Measurements from ENCODE around the gene RFX1.
"Not testable (repeated sequence)": the region's sequence is repeated elsewhere in the genome, so short reads cannot be mapped to it uniquely, and the experiment has no call there.

Gene RFX1

DNA sequence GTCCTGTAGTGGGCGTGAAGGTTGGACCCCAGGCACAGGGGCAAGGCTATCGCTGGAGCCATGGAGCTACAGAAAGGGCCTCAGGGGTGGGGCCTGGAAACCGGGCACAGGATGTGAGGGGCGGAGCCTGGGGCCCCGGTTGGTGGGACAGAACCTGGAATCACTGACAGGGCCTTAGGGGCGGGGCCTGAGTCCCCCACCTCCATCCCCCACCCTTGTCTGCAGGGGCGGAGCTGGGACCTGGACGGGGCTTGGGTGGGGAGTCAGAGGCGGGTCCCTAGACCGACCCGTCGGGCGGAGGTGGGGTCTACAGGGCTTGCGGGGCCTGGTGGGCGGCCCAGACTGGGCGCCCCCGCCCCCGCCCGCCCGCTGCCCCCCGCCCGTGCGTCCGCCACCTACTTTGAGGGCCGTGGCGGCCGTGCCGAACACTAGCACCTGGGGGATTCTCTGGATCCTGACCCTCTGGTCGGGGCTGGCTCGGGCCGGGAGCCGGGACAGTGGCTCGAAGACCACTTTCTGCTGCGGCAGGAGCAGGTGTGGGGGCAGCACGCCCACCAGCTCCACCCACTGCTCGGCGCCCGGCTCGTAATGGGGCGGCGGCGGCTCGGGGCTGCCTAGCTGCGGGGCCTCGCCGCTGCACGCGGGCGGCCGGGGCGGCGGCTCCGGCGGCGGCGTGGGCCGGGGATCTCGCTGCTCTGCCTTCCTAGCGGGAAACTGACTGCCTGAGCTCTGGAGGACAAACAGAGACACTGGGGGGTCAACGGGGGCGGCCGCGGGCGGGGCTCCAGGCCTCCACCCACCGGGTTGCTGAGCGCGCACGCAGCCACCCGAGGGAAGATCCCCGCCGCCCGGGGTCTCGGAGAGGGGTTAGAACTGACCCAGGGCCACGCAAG, 27.5 kb downstream of the RFX1 start:
- DNase-seq = peak; percentile 46 to 55

DNA sequence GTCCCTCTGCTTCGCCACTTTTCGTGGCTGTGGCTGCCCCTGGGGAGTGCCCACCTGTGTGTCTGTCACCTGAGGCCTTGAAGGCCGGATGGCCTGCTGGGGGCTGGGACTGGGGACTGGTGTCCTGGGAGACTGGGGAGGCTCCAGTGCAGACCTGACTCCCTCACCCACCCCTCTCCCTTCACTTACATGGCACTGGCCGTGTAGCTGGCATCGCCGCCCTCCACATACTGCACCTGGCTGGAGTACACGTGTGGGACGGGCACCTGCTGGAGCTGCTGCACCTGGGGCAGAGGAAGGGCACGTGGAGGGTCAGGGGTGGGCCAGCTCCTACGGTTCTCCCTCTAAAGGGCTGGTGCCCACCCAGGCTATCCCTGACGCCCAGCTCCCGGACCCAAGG, 28.3 kb downstream of the RFX1 start:
- DNase-seq = no peak

- DNase-seq = no peak
Observed at GRCh38 chr19:13976446-13976845, 29.7 kb downstream of the RFX1 start.

- DNase-seq = no peak
Observed at GRCh38 chr19:13975870-13976269, 30.2 kb downstream of the RFX1 start.

DNA sequence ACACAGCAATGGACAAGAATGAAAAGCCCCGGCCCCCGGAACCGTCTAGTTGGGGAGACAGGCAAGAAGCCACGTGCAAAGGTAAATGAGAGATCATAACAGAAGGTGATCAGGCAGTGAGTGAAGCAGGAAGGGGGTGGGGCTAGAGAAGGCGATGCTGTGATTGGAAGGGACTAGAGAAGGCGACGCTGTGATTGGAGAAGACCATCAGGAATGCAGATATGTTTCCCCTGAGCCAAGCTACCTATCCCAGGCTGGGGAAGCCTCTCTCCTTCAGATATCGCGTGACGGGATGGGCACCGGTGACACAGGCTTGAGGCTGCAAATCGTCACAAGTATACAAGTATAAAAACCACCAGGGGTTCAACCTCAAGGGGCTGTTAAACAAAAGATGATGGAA, 32.0 kb downstream of the RFX1 start:
- DNase-seq = no peak

DNA sequence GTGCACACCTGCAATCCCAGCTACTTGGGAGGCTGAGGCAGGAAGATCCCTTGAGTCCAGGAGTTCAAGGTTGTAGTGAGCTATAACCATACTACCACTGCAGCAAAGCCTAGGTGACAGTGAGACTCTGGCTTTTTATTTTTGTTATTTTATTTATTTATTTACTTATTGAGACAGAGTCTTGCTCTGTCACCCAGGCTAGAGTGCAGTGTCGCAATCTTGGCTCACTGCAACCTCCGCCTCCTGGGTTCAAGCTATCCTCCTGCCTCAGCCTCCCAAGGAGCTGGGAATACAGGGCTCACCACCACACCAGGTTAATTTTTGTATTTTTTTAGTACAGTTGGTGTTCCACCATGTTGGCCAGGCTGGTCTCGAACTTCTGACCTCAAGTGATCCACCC, 32.6 kb downstream of the RFX1 start:
- DNase-seq = not testable (repeated sequence)

DNA sequence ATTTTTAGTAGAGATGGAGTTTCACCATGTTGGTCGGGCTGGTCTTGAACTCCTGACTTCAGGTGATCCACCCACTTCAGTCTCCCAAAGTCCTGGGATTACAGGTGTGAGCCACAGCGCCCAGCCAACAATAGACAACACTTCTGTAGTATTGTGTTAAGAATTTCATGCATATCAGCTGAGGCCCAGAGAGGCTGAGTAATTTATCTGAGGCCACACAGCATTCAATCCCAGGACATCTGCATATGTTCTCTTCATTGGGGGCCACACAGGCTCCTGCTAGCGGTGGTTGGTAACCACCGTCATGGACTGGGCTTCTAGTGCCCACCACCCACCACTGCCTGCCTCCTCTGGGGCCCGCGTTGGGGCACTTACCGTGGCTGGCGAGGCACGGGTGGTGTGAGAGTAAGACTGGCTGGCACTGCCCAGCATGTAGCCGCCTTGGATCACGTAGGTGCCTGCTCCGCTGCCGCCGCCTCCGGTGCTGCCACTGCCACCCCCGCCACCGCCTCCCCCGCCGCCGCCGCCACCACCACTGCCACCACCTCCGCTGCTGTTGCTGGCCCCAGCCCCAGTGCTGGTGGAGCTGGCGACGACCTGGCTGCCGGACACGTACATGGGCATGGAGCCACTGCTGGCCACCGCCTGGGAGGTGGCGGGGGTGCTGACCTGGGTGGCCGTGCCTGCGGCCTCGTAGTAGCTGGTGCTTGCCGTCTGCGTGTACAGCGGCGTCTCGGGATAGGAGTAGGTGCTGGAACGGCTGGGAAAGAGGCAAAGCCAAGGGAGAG, 33.6 kb downstream of the RFX1 start:
- no peak for DNase-seq

DNA sequence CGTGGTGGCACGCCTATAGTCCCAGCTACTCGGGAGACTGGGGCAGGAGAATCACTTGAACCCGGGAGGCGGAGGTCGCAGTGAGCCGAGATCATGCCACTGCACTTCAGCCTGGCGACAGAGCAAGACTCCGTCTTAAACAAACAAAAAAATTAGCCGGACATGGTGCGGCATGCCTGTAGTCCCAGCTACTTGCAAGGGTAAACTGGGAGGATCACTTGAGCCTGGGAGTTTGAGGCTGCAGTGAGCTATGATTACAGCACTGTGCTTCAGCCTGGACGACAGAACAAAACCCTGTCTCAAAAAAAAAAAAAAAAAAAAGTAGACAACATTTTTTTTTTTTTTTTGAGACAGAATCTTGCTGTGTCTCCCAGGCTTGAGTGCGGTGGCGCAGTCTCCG, 34.3 kb downstream of the RFX1 start:
- not testable (repeated sequence) for DNase-seq

DNA sequence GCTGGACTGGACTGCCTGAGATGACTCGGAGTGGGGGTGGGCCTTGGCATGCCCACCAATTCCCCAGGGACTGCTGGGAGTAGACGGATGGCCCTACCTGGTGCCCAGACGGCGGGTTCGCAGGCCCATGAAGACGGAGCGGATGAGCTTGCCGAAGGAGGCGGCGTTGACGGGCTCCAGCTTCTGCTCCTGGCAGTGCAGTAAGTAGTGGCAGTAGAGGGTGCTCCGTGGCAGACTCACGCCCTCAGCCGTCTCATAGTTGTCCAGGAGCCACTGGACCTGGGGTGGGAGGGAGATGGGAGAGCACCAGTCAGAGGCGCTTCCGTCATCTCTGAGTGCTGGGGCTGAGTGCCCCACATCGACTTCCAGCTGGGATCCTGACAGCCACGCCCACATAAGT, 36.2 kb downstream of the RFX1 start:
- DNase-seq = no peak

DNA sequence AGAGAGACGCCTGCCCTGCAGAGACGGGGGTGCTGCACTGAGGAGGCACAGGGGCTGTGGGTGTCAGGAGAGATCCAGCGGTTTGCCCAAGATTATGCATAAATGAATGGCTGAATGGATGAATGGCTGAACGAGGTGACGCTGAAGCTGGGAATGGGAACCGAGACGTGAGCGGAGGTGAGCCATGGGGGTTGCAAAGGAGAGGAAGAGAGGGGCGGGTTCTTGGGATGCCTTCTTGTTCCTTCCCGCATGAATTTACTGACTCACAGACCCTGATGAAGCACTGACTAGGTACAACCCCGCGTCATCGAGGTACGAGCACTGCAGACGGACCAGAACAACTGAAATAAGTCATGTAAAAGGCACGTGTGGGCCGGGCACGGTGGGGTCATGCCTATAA, 37.1 kb downstream of the RFX1 start:
- DNase-seq = no peak

DNA sequence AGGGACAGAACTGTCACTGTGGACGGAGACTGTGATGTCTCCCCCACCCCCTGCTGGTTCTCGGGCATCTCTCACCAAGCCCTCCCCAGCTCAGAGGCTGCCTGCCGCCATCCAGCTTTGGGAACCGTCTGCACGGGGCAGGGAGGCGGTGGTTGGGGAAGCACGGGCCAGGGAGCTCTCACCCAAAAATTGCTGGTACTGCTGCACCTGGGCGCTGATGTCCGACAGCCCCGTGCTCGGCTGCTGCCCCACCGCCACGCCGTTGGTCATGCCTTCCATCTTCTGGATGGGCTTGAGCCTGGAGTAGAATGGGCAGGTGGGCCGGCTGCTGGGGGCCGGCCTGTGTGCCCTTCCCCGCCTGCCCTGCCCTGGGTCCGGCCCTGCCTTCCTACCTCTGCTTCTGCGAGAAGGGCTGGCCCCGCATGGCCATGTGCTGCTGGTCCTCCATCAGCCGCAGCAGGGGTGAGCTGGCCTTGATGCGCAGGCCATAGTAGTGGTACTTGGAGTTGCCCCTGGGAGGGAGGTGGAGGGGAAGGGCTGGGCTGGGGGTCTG, 37.7 kb downstream of the RFX1 start:
- DNase-seq = no peak

DNA sequence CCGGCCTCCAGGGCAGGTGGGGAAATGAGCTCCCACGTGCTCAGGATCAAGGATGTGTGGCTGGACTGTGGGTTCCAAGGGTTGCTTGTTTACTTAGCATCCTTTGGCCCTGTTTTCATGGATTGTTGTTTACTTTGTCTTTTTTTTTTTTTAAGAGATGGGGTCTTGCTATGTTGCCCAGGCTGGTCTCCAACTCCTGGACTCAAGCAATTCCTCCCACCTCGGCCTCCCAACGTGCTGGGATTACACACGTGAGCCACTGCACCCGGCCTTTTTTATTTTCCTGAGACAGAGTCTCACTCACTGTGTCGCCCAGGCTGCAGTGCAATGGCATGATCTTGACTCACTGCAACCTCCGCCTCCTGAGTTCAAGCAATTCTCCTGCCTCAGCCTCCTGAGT, 38.9 kb downstream of the RFX1 start:
- DNase-seq = not testable (repeated sequence)

DNA sequence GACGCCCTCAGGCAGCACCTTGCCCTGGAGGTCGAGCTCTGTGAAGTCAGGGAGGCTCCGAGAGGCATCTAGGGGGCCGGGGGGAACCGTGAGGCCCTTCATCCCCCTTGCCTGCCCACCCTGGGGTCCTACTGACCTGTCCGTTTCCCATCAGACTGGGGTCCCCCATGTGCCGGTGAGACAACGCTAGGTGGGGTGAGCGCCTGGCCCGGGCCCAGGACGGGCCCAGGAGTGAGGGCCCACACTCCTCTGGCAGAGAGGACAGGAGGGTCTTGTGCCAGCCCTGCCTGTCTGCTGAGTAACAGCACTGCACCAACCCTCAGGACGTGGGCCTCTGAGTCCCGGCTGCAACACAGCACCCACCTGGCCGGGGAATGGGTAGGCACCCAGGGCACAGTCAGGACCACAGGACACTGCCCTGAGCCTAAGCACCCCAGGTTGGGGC, 39.4 kb downstream of the RFX1 start:
- no peak for DNase-seq

- no peak for DNase-seq
Observed at GRCh38 chr19:13965926-13966683, 40.0 kb downstream of the RFX1 start.

DNA sequence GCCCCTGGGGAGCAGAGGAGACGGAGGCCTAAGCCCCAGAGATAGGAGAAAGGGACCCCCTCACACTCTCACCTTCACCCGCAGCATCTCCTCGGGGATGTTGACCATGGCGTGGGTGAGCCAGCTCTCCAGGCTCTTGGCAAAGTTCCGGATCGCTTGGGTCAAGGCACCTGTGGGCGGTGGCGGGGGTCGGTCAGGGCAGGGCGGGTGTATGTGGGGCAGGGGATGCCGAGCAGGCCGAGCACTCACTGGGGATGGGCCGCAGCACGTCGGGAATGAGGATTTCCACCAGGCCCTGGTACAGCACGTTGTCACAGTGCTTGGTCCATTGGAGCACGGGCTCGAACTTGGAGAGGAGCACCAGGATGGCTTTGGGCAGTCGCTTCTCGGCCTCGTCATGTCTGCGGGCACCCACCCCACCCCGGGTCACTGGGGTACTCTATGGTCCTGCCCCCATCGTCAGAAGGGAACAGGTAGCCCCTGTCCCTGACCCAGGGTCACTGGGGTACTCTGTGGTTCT, 40.7 kb downstream of the RFX1 start:
- no peak for DNase-seq

DNA sequence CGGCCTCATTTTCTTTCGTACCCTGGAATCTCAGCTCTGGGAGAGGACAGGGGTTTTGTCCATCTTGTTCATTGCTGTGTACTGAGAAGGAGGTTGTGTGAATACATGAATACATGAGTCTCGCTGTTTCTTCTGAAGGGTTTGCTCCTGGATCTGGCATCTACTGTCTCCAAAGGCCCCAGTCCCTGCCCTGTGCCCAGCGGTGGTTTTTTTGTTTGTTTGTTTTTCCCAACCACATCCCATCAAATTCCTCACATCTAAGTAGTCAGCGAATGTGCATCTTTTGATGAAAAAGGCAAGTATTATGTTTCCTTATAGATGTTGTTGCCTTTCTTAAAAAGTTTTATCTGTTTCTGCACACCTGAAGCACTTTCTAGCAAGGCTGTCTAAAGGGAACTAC, 41.3 kb downstream of the RFX1 start:
- no peak for DNase-seq

DNA sequence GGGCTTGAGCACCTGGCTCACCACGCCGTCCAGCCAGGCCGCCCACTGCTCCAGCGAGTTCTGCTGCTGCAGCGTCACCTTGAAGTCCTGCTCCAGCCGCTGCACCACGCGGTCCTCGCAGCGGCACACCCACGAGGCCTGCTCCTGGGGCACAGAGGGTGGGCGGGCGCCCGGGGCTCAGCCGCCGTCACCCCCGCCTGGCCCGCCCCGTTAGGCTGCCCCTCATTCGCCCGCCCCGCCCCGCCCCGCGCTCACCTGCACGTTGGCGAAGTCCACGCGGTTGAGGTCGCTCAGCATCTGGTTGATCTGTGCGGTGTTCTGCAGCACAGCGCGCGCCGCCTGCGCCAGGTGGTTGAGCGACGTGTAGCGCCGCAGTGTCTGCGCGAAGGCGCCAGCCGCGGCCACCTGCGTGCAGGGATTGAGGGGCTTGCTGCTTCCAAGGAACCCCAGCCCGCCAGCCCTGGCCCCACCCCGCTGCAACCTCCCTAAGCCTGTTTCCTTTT, 42.5 kb downstream of the RFX1 start:
- no peak for DNase-seq

GRCh38 chr19:13962699-13963602, 43.2 kb downstream of the RFX1 start:
- DNase-seq = no peak

GRCh38 chr19:13961826-13962698, 44.1 kb downstream of the RFX1 start:
- DNase-seq = no peak
